ENCODE data around the gene C1orf167.

The C1orf167 gene

GRCh38 chr1:11769274-11769673 is 7.3 kb downstream of the C1orf167 start:
- Histone ChIP-seq H3K9me3 (ENCODE audit: control insufficient read depth, insufficient read depth, low read length) (no peaks in the 10 kb centered on the region), H3K36me3 (ENCODE audit: control insufficient read depth, insufficient read depth, low read length) (no peaks in the 10 kb centered on the region), H3K4me3 (ENCODE audit: low read depth, low read length) (no peak overlapping the region), H3K4me1 (ENCODE audit: control insufficient read depth, insufficient read depth, low read length) (no peaks in the 10 kb centered on the region), H3K9ac (ENCODE audit: low read depth, low read length) (no peak overlapping the region), H3K27me3 (ENCODE audit: control insufficient read depth, insufficient read depth, low read length) (no peaks in the 10 kb centered on the region)

- Histone ChIP-seq H3K27me3 (ENCODE audit: control insufficient read depth, insufficient read depth, low read length) (no peaks in the 10 kb centered on the region), H3K9me3 (ENCODE audit: control insufficient read depth, insufficient read depth, low read length) (no peaks in the 10 kb centered on the region), H3K36me3 (ENCODE audit: control insufficient read depth, insufficient read depth, low read length) (no peaks in the 10 kb centered on the region), H3K4me1 (ENCODE audit: control insufficient read depth, insufficient read depth, low read length) (no peaks in the 10 kb centered on the region), H3K4me3 (ENCODE audit: low read depth, low read length) (no peak overlapping the region), H3K9ac (ENCODE audit: low read depth, low read length) (no peak overlapping the region)
Measured at GRCh38 chr1:11770011-11770410, 8.0 kb downstream of the C1orf167 start.

- Histone ChIP-seq H3K4me3 (ENCODE audit: low read depth, low read length) (no peak overlapping the region), H3K27me3 (ENCODE audit: control insufficient read depth, insufficient read depth, low read length) (no peaks in the 10 kb centered on the region), H3K36me3 (ENCODE audit: control insufficient read depth, insufficient read depth, low read length) (no peaks in the 10 kb centered on the region), H3K9me3 (ENCODE audit: control insufficient read depth, insufficient read depth, low read length) (no peaks in the 10 kb centered on the region), H3K4me1 (ENCODE audit: control insufficient read depth, insufficient read depth, low read length) (no peaks in the 10 kb centered on the region), H3K9ac (ENCODE audit: low read depth, low read length) (no peak overlapping the region)
Measured at GRCh38 chr1:11771481-11772043, 9.6 kb downstream of the C1orf167 start.

- H3K27me3 ChIP-seq (ENCODE audit: control insufficient read depth, insufficient read depth, low read length): no peaks in the 10 kb centered on the region
- H3K36me3 ChIP-seq (ENCODE audit: control insufficient read depth, insufficient read depth, low read length): no peaks in the 10 kb centered on the region
- no peak overlapping the region for H3K9ac ChIP-seq (ENCODE audit: low read depth, low read length)
- no peak overlapping the region for H3K4me3 ChIP-seq (ENCODE audit: low read depth, low read length)
- no peaks in the 10 kb centered on the region for H3K4me1 ChIP-seq (ENCODE audit: control insufficient read depth, insufficient read depth, low read length)
- no peaks in the 10 kb centered on the region for H3K9me3 ChIP-seq (ENCODE audit: control insufficient read depth, insufficient read depth, low read length)
Measured at GRCh38 chr1:11772458-11772857, 10.5 kb downstream of the C1orf167 start.

GRCh38 chr1:11774753-11775152 is 12.8 kb downstream of the C1orf167 start:
- Histone ChIP-seq H3K9ac (ENCODE audit: low read depth, low read length) (no peak overlapping the region), H3K27me3 (ENCODE audit: control insufficient read depth, insufficient read depth, low read length) (no peaks in the 10 kb centered on the region), H3K36me3 (ENCODE audit: control insufficient read depth, insufficient read depth, low read length) (no peaks in the 10 kb centered on the region), H3K4me1 (ENCODE audit: control insufficient read depth, insufficient read depth, low read length) (no peaks in the 10 kb centered on the region), H3K4me3 (ENCODE audit: low read depth, low read length) (no peak overlapping the region), H3K9me3 (ENCODE audit: control insufficient read depth, insufficient read depth, low read length) (no peaks in the 10 kb centered on the region)

GRCh38 chr1:11777658-11778322 is 15.8 kb downstream of the C1orf167 start:
- Histone ChIP-seq H3K36me3 (ENCODE audit: control insufficient read depth, insufficient read depth, low read length) (no peaks in the 10 kb centered on the region), H3K27me3 (ENCODE audit: control insufficient read depth, insufficient read depth, low read length) (no peaks in the 10 kb centered on the region)

GRCh38 chr1:11778336-11778735 is 16.3 kb downstream of the C1orf167 start:
- Histone ChIP-seq H3K4me1 (ENCODE audit: control insufficient read depth, insufficient read depth, low read length) (no peaks in the 10 kb centered on the region), H3K4me3 (ENCODE audit: low read depth, low read length) (no peak overlapping the region), H3K36me3 (ENCODE audit: control insufficient read depth, insufficient read depth, low read length) (no peaks in the 10 kb centered on the region), H3K9me3 (ENCODE audit: control insufficient read depth, insufficient read depth, low read length) (no peaks in the 10 kb centered on the region), H3K9ac (ENCODE audit: low read depth, low read length) (no peak overlapping the region), H3K27me3 (ENCODE audit: control insufficient read depth, insufficient read depth, low read length) (no peaks in the 10 kb centered on the region)

More at GRCh38 chr1:11777658-11778322, 15.8 kb downstream of the C1orf167 start:
- no peaks in the 10 kb centered on the region for H3K9me3 ChIP-seq (ENCODE audit: control insufficient read depth, insufficient read depth, low read length)
- no peak overlapping the region for H3K9ac ChIP-seq (ENCODE audit: low read depth, low read length)
- no peaks in the 10 kb centered on the region for H3K4me1 ChIP-seq (ENCODE audit: control insufficient read depth, insufficient read depth, low read length)
- H3K4me3 ChIP-seq (ENCODE audit: low read depth, low read length): no peak overlapping the region

GRCh38 chr1:11778844-11779623 is 17.0 kb downstream of the C1orf167 start:
- H3K9ac ChIP-seq (ENCODE audit: low read depth, low read length): no peak overlapping the region
- no peaks in the 10 kb centered on the region for H3K9me3 ChIP-seq (ENCODE audit: control insufficient read depth, insufficient read depth, low read length)
- H3K4me3 ChIP-seq (ENCODE audit: low read depth, low read length): no peak overlapping the region
- no peaks in the 10 kb centered on the region for H3K36me3 ChIP-seq (ENCODE audit: control insufficient read depth, insufficient read depth, low read length)
- no peaks in the 10 kb centered on the region for H3K4me1 ChIP-seq (ENCODE audit: control insufficient read depth, insufficient read depth, low read length)
- no peaks in the 10 kb centered on the region for H3K27me3 ChIP-seq (ENCODE audit: control insufficient read depth, insufficient read depth, low read length)

GRCh38 chr1:11779715-11780379 is 17.9 kb downstream of the C1orf167 start:
- no peaks in the 10 kb centered on the region for H3K27me3 ChIP-seq (ENCODE audit: control insufficient read depth, insufficient read depth, low read length)
- H3K9ac ChIP-seq (ENCODE audit: low read depth, low read length): no peak overlapping the region
- H3K4me1 ChIP-seq (ENCODE audit: control insufficient read depth, insufficient read depth, low read length): peaks cover 6% of the 10 kb centered on the region
- H3K9me3 ChIP-seq (ENCODE audit: control insufficient read depth, insufficient read depth, low read length): no peaks in the 10 kb centered on the region
- no peaks in the 10 kb centered on the region for H3K36me3 ChIP-seq (ENCODE audit: control insufficient read depth, insufficient read depth, low read length)
- no peak overlapping the region for H3K4me3 ChIP-seq (ENCODE audit: low read depth, low read length)

- no peaks in the 10 kb centered on the region for H3K9me3 ChIP-seq (ENCODE audit: control insufficient read depth, insufficient read depth, low read length)
- no peaks in the 10 kb centered on the region for H3K27me3 ChIP-seq (ENCODE audit: control insufficient read depth, insufficient read depth, low read length)
- no peaks in the 10 kb centered on the region for H3K36me3 ChIP-seq (ENCODE audit: control insufficient read depth, insufficient read depth, low read length)
- H3K9ac ChIP-seq (ENCODE audit: low read depth, low read length): no peak overlapping the region
- H3K4me1 ChIP-seq (ENCODE audit: control insufficient read depth, insufficient read depth, low read length): peaks cover 6% of the 10 kb centered on the region
- H3K4me3 ChIP-seq (ENCODE audit: low read depth, low read length): no peak overlapping the region
Measured at GRCh38 chr1:11780380-11781147, 18.6 kb downstream of the C1orf167 start.

GRCh38 chr1:11781297-11781696 is 19.3 kb downstream of the C1orf167 start:
- Histone ChIP-seq H3K4me1 (ENCODE audit: control insufficient read depth, insufficient read depth, low read length) (peaks cover 6% of the 10 kb centered on the region), H3K4me3 (ENCODE audit: low read depth, low read length) (no peak overlapping the region), H3K27me3 (ENCODE audit: control insufficient read depth, insufficient read depth, low read length) (no peaks in the 10 kb centered on the region), H3K9ac (ENCODE audit: low read depth, low read length) (no peak overlapping the region), H3K9me3 (ENCODE audit: control insufficient read depth, insufficient read depth, low read length) (no peaks in the 10 kb centered on the region), H3K36me3 (ENCODE audit: control insufficient read depth, insufficient read depth, low read length) (no peaks in the 10 kb centered on the region)

Data from iPS-15b (cell line).